Neuron (in vitro differentiated cells): ENCODE measurements around the gene E2F7.
A peak's percentile ranks its signal among the peaks of the same experiment; 100 is the strongest.
"Not testable (repeated sequence)": the region's sequence is repeated elsewhere in the genome, so short reads cannot be mapped to it uniquely, and the experiment has no call there.

Experiments used
- H2AFZ ChIP-seq: one replicate; pipeline ENCODE4 v1.6.1; 2013; ENCODE audit warnings: low read depth, mild to moderate bottlenecking, inconsistent platforms, low read length, moderate library complexity
- H3K27me3 ChIP-seq: one replicate; pipeline ENCODE4 v1.6.1; 2013; ENCODE audit warnings: low read length; ENCODE audit not compliant: insufficient read depth
- H3K36me3 ChIP-seq: one replicate; pipeline ENCODE4 v1.6.1; 2013; ENCODE audit warnings: low read length; ENCODE audit not compliant: insufficient read depth
- H3K4me1 ChIP-seq: one replicate; pipeline ENCODE4 v1.6.1; 2013; ENCODE audit warnings: low read length; ENCODE audit not compliant: insufficient read depth
- H3K4me3 ChIP-seq: 2 replicates; pipeline ENCODE4 v1.5.1; 2013; ENCODE audit warnings: mild to moderate bottlenecking, low read length, moderate library complexity
- H3K9me3 ChIP-seq: one replicate; pipeline ENCODE4 v1.6.1; 2013; ENCODE audit warnings: low read length

The E2F7 gene, protein sequence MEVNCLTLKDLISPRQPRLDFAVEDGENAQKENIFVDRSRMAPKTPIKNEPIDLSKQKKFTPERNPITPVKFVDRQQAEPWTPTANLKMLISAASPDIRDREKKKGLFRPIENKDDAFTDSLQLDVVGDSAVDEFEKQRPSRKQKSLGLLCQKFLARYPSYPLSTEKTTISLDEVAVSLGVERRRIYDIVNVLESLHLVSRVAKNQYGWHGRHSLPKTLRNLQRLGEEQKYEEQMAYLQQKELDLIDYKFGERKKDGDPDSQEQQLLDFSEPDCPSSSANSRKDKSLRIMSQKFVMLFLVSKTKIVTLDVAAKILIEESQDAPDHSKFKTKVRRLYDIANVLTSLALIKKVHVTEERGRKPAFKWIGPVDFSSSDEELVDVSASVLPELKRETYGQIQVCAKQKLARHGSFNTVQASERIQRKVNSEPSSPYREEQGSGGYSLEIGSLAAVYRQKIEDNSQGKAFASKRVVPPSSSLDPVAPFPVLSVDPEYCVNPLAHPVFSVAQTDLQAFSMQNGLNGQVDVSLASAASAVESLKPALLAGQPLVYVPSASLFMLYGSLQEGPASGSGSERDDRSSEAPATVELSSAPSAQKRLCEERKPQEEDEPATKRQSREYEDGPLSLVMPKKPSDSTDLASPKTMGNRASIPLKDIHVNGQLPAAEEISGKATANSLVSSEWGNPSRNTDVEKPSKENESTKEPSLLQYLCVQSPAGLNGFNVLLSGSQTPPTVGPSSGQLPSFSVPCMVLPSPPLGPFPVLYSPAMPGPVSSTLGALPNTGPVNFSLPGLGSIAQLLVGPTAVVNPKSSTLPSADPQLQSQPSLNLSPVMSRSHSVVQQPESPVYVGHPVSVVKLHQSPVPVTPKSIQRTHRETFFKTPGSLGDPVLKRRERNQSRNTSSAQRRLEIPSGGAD

DNA sequence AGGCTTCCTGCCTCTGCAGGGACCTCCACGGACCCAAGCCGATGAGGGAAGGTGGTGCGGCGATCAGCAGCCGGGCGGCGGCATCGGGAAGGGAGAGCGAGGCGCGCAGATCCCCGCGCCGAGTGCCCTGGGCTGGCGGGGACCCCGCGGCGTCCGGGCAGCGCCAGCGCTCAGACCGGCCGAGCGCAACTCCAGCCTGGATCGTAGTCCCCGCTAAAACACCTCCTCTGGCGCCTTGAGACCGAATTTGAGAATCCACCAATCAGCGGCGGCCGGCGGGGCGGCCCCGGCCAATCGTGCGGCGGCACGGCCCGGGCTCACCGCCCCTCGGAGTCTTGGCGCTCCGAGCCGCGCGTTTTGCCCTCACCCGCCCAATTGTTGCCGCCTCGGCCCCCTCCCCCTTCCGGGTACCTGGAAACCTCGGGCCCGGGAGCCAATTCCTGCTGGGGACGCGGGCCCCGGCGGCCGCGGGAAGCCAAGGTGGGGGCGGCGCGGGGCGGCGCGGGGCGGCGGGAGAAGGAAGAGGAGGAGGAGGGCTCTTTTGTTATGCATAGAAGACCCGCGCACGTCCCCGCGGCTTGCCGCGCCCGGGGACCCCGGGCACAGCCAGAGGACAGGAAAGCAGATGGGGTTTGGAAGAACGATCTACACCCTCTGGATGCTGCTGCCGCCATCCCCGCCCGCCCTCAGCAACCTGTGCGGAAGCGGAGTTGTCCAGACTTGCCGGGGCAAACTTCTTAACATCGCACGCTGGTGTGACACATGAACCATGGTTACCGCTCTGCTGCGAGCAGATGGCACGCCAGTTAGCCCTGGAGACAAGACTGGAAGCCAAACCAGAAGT is at the start of gene E2F7:
Gene E2F7, minus strand, starts transcription at position 209 of the 844 bp plus-strand sequence. CDS start 934 bp downstream, outside the sequence.
- H3K27me3 ChIP-seq = no peaks in the 10 kb centered on the region
- H3K4me3 ChIP-seq = peak within 1 kb of the TSS; percentile 61
- peak within 1 kb of the TSS; percentile 95 for H2AFZ ChIP-seq
- no peaks in the 10 kb centered on the region for H3K9me3 ChIP-seq
- peaks cover 14% of the 10 kb centered on the region for H3K4me1 ChIP-seq
- H3K36me3 ChIP-seq = peaks cover 27% of the 10 kb centered on the region

DNA sequence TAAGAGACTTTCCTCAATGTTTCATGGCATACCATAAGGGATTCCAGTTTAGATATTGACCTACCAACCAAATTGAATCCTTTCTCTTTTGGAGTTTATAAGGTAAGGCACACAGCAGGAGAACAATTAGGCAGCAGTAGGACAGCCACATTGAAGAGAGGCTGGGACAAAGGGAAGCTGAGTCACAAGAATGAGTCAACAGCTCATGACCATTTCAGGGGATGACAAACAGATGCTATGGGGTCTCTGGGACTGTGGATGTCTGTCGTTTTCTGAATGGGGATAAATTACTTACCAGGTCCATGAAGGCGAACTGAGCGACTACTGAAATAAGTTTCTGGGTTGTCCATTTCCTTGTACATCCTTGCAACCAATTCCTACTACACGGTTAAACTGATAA is 48.6 kb upstream of the E2F7 start:
- H3K36me3 ChIP-seq = no peaks in the 10 kb centered on the region
- H3K4me1 ChIP-seq = no peaks in the 10 kb centered on the region
- no peaks in the 10 kb centered on the region for H3K27me3 ChIP-seq
- no peak overlapping the region for H3K4me3 ChIP-seq
- no peaks in the 10 kb centered on the region for H3K9me3 ChIP-seq
- no peak overlapping the region for H2AFZ ChIP-seq

DNA sequence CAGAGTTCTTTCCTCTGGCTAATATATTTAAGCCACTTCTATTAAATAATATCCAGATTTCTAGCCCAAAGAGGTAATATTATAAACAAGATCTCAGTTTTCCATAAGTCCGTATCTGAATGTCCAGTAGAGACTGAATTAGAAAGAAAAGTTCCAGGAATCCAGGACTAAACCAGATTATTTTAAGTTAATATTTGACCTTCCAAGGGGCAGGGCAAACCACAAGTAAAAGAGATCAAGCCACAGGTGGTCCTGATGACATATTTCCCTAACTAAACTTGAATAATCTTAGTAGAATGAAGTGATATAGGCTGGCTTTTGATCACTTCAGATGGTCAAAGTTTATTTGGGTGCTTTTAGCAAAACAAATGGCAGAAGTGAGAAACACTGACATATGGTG is 43.3 kb upstream of the E2F7 start:
- H3K36me3 ChIP-seq = no peaks in the 10 kb centered on the region
- no peak overlapping the region for H2AFZ ChIP-seq
- H3K27me3 ChIP-seq = no peaks in the 10 kb centered on the region
- no peak overlapping the region for H3K4me3 ChIP-seq
- no peaks in the 10 kb centered on the region for H3K4me1 ChIP-seq
- H3K9me3 ChIP-seq = no peaks in the 10 kb centered on the region

DNA sequence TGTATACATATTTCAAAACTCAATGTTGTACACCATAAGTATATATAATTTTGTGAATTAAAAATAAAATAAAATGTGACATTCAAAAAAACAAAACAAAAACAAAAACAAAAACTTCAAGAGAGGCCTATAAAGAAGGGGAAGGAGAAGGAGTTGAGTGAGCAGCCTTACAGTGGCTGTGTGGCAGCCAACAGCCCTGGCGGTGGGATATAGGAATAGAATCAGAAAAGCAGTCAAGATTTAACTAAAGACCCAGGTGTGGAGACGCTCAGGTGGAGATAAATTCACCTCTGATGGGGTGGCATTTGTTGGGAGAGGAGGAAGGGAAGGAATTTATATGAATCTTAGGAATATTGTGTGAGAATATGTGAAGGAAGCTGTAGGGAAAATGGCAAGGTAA is 41.8 kb upstream of the E2F7 start:
- Histone ChIP-seq H2AFZ (no peak overlapping the region), H3K4me3 (no peak overlapping the region), H3K4me1 (no peaks in the 10 kb centered on the region), H3K27me3 (no peaks in the 10 kb centered on the region), H3K36me3 (no peaks in the 10 kb centered on the region), H3K9me3 (no peaks in the 10 kb centered on the region)

DNA sequence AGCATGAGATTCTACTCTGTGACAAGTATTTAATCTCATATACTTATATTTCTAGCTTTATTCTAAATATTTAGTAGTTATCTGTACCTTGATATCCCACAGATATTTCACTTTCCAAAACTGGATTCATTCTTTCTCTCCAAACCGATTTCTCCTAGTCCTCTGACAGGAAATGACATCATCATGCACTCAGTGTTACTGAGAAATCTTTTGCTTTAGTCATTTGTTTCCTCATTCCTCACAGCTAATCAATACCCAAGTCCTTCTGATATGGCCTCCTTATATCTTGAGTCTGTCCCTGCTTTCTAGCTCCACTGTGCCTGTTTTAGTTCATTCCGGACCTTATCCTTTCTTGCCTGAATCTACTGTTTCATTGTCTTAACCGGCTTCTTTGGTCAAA is 39.4 kb upstream of the E2F7 start:
- no peak overlapping the region for H3K4me3 ChIP-seq
- no peaks in the 10 kb centered on the region for H3K27me3 ChIP-seq

DNA sequence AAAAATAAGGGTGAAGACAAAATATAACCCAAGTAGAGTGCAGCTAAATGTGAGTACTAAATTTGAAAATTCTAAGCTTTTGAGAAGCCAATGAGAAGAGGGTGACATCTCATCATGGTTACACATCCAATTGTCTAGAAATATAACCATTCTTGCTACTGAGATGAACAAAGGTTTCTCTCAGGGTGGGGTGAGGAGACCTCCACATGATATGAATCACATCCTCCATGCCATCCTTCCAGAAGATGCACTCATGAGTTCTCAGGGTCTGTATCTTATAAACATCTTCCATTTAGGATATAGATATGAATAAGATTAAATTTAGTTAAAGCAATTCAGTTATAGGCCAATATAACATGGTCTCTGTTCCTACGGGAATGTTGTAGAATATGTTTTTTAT is 38.9 kb upstream of the E2F7 start:
- H3K4me1 ChIP-seq = no peaks in the 10 kb centered on the region
- no peaks in the 10 kb centered on the region for H3K36me3 ChIP-seq
- no peak overlapping the region for H2AFZ ChIP-seq
- no peaks in the 10 kb centered on the region for H3K27me3 ChIP-seq
- no peak overlapping the region for H3K4me3 ChIP-seq
- no peaks in the 10 kb centered on the region for H3K9me3 ChIP-seq

More for the DNA sequence above, 39.4 kb upstream of the E2F7 start:
- Histone ChIP-seq H3K36me3 (no peaks in the 10 kb centered on the region), H2AFZ (no peak overlapping the region), H3K9me3 (no peaks in the 10 kb centered on the region), H3K4me1 (no peaks in the 10 kb centered on the region)

DNA sequence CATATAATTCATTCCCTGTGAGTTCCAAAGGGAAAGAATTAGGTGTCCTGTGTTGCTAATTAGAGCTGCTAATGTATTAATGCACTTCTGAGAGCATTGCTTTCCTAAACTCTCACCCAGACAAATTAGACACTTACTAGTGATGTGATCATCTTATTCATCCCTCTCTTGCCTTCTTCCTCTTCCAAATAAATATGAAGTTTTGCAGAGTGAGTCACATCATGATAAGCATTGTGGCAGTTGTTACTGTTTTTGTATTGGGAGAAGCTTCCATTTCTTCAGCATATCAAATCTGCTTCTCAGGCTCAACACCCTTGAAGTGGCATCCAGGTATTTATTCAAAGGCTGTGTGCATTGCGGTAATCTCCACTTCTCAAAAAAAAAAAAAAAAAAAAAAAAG is 37.3 kb upstream of the E2F7 start:
- Histone ChIP-seq H3K36me3 (no peaks in the 10 kb centered on the region), H2AFZ (no peak overlapping the region), H3K9me3 (no peaks in the 10 kb centered on the region), H3K27me3 (no peaks in the 10 kb centered on the region), H3K4me3 (no peak overlapping the region), H3K4me1 (no peaks in the 10 kb centered on the region)

DNA sequence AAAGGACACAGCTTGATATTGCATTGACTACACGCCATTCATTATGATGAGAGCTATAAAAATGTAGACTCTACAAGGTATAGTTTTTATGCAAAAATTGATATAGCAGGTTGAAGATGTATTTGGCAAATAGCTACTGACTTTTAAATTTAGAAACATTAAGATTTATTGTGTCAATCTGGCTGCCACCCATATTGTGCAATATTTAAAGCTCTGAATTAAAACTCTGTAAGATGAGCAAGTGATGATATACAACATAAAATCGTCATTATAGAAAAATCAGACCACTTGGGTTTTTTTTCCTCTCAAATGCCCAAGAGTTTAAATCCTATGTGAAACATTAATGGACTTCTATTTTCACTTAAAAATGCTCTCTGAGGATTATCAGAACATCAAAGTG is 36.8 kb upstream of the E2F7 start:
- Histone ChIP-seq H2AFZ (no peak overlapping the region), H3K27me3 (no peaks in the 10 kb centered on the region), H3K4me3 (no peak overlapping the region), H3K4me1 (no peaks in the 10 kb centered on the region), H3K9me3 (no peaks in the 10 kb centered on the region), H3K36me3 (no peaks in the 10 kb centered on the region)

DNA sequence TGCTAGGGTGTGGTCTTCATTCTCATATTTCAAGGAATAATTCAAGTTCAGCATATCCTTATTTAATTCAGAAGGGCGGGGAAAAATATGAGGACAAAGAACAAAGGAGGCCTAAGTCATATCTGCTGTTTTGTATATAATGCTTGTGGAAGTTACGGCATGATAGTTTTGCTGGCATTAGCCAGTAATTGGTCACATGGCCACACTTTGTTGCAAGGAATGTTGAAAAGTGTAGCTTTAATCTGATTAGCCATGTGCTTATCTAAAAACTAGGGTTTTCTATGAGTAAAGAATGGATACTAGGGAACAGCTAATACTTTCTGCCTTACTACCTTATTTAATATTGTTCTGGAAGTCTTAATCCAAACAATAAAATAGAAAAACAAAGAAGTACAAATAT is 34.4 kb upstream of the E2F7 start:
- no peaks in the 10 kb centered on the region for H3K4me1 ChIP-seq
- no peaks in the 10 kb centered on the region for H3K36me3 ChIP-seq
- no peak overlapping the region for H3K4me3 ChIP-seq
- H3K27me3 ChIP-seq = no peaks in the 10 kb centered on the region
- no peaks in the 10 kb centered on the region for H3K9me3 ChIP-seq
- no peak overlapping the region for H2AFZ ChIP-seq

DNA sequence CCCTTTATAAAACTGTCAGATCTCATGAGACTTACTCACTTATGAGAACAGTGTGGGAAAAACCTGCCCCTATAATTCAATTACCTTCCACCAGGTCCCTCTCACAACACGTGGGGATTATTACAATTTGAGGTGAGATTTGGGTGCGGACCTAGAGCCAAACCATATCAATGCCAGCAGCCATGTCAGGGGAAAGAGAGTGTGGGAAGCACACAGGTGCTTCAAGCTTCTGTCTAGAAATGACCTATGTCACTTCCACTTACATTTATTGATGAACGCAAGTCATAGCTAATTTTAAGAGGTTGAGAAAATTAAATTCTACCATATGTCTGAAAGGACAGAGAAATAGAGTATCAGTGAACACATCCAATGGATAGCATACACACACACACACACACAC is 32.5 kb upstream of the E2F7 start:
- H2AFZ ChIP-seq = no peak overlapping the region

DNA sequence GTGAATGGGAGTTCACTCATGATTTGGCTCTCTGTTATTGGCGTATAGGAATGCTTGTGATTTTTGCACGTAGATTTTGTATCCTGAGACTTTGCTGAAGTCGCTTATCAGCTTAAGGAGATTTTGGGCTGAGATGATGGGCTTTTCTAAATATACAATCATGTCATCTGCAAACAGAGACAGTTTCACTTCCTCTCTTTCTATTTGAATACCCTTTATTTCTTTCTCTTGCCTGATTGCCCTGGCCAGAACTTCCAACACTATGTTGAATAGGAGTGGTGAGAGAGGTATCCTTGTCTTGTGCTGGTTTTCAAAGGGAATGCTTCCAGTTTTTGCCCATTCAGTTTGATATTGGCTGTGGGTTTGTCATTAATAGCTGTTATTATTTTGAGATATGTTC is 26.9 kb upstream of the E2F7 start:
- H3K4me3 ChIP-seq, H2AFZ ChIP-seq, H3K27me3 ChIP-seq: not testable (repeated sequence)

More for the DNA sequence above, 32.5 kb upstream of the E2F7 start:
- Histone ChIP-seq H3K27me3 (no peaks in the 10 kb centered on the region), H3K36me3 (no peaks in the 10 kb centered on the region), H3K4me1 (no peaks in the 10 kb centered on the region), H3K9me3 (no peaks in the 10 kb centered on the region), H3K4me3 (no peak overlapping the region)

DNA sequence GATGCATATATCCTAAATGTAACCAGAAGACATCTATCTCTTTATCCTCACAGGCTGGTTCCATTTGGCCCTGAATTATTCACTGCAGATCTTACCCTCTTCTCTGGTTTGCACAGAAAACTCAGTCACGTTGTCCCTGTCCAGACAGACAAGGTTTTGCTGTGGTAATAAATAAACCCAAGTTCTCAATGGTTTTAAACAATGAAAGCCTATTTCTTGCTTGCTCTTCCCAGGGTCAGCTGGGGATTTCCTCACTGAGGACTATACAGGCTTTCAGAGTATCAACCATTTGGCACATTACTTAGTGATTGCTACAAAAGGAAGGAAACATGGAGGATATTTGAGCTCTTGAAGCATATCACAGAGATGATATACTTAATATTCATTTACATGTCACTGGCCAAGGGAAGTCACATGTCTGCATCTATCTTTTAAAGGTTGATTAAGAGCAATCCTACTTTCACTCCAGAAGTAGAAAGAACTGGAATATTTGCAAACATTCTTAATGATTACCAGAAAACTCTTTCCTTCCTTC is 24.4 kb upstream of the E2F7 start:
- Histone ChIP-seq H3K36me3 (no peaks in the 10 kb centered on the region), H3K9me3 (no peaks in the 10 kb centered on the region), H3K4me3 (no peak overlapping the region), H2AFZ (no peak overlapping the region), H3K27me3 (no peaks in the 10 kb centered on the region), H3K4me1 (peaks cover 3% of the 10 kb centered on the region)

More for the DNA sequence above, 26.9 kb upstream of the E2F7 start:
- not testable (repeated sequence) for H3K4me1 ChIP-seq, H3K9me3 ChIP-seq, H3K36me3 ChIP-seq
